Large intestine (tissue), 3 donors: ENCODE measurements around the gene DUS3L. TPM values are rescaled to one million over a fixed set of nuclear protein-coding genes. Genes with fewer than 3 reads are reported as not detected.

Experiments used
- DNase-seq, 2 donors: peaks; one replicate each; pipeline versions ENCODE4 v3.0.0 to v3.0.0-alpha.2; 2013
- H3K27ac ChIP-seq: one replicate; pipeline ENCODE4 v1.5.1; 2013; ENCODE audit warnings: low read length
- H3K27me3 ChIP-seq: 2 replicates; pipeline ENCODE4 v1.6.1; 2013; ENCODE audit warnings: low read length; ENCODE audit not compliant: control insufficient read depth, insufficient read depth
- H3K36me3 ChIP-seq: 2 replicates; pipeline ENCODE4 v1.6.1; 2013; ENCODE audit warnings: low read length; ENCODE audit not compliant: control insufficient read depth, insufficient read depth
- H3K4me1 ChIP-seq: one replicate; pipeline ENCODE4 v1.6.1; 2013; ENCODE audit warnings: low read length; ENCODE audit not compliant: control insufficient read depth, insufficient read depth
- H3K4me3 ChIP-seq: one replicate; pipeline ENCODE4 v1.5.1; 2013; ENCODE audit warnings: low read length
- H3K9me3 ChIP-seq: one replicate; pipeline ENCODE4 v1.6.1; 2013; ENCODE audit warnings: mild to moderate bottlenecking, low read depth, low read length, moderate library complexity; ENCODE audit not compliant: control insufficient read depth
- WGBS: methylation state at CpG from one replicate; pipeline ENCODE4 v1.1.5; 2013; ENCODE audit warnings: low lambda C conversion rate; ENCODE audit not compliant: insufficient coverage; 5-methylcytosine and 5-hydroxymethylcytosine counted together
- polyA plus RNA-seq: library from polyadenylated mRNA; unstranded; fragments of 120-200 nt; gene quantifications from one replicate; pipeline ENCODE4 v1.2.1, GENCODE V29; 2013

Gene DUS3L
- polyA plus RNA-seq, 1 donor: 34.6 TPM

DNA sequence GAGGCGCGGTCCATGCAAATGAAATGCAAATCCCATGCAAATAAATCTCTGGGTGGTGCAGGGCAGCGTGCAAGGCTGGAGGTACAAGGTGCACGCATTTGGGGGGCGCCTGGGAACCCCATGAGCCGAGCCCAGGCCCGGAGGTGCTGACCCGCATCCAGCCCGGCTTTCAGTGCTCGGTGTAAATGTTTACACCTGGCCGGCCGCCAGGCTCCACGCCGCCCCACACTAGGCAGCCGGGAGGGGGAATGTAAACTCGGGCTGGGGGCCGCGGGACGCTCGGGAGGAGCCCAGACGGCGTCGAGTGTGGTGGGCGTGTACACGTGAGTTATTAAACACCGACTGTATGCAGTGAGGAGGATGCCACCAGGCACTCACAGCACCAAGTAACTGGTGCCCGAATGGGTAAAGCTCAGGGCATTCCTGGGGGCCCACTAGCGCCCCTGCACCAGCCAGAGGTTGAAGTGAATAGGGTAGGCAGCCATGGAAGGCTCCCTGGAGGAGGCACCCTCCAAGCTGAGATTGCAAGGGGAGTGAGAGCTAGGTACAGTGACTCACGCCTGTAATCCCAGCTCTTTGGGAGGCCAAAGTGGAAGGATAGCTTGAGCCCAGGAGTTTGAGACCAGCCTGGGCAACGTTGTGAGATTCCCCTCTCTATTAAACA is 31.4 kb upstream of the DUS3L start:
- WGBS: 0% methylated on average over 1 of the region's 30 CpGs
- Histone ChIP-seq H3K9me3 (peaks cover 4% of the 10 kb centered on the region), H3K27me3 (no peaks in the 10 kb centered on the region), H3K4me1 (peaks cover 11% of the 10 kb centered on the region), H3K4me3 (no peak overlapping the region), H3K36me3 (no peaks in the 10 kb centered on the region), H3K27ac (no peak overlapping the region)
- DNase-seq: no peak

DNA sequence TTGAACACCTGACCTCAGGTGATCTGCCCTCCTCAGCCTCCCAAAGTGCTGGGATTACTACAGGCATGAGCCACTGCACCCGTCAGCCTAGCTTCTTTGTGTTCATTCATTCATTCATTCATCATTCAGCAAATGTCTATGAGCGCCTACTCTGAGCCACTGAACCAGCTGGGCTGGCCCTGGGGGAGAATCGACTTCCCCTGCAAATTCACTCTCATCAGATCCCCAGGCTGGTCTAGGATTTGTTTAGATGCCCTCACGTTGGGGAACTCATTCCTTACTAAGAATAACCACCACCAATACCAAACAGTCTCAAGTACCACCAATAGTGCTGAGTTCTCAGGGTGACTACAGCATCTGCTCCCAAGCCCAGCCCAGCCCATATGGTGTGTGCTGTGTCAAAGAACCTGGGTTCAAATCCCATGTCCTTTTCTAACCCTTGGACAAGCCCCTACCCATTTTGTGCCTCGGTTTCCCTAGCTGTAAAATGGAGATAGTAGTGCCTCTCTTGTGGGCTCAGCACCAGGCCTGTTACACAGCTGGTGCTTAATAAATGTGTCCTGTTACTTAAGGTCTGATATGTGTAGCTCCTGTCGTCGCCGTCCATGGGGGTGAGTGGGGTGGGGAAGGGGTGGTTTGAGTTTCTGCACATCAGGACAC is 30.7 kb upstream of the DUS3L start:
- peaks cover 4% of the 10 kb centered on the region for H3K4me1 ChIP-seq
- no peaks in the 10 kb centered on the region for H3K27me3 ChIP-seq
- no CpG with 5 or more reads among the region's 8 CpGs for WGBS
- no peak overlapping the region for H3K4me3 ChIP-seq
- H3K9me3 ChIP-seq: peaks cover 4% of the 10 kb centered on the region
- H3K27ac ChIP-seq: no peak overlapping the region
- no peaks in the 10 kb centered on the region for H3K36me3 ChIP-seq
- no peak for DNase-seq

DNA sequence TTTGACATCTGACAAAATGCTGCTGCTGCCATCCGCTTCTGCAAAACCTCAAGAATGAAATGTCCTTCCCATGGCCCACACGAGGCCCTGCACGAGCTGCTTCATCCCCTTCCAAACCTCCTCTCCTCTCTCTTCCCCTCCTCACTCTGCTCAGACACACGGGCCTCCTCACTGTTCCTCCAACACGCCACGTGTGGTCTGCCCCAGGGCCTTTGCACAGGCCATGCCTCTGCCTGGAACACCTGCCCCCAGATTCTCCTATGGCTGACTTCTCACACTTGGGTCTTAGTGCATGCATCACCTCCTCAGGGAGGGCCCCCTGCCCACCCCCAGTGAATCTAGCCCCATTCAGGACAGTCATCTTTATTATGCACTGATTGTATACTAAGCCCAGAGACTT is 29.8 kb upstream of the DUS3L start:
- WGBS: no CpG with 5 or more reads among the region's 6 CpGs
- H3K9me3 ChIP-seq: peaks cover 4% of the 10 kb centered on the region
- H3K36me3 ChIP-seq: no peaks in the 10 kb centered on the region
- DNase-seq: no peak
- no peaks in the 10 kb centered on the region for H3K27me3 ChIP-seq
- no peak overlapping the region for H3K27ac ChIP-seq
- no peaks in the 10 kb centered on the region for H3K4me1 ChIP-seq
- H3K4me3 ChIP-seq: no peak overlapping the region

DNA sequence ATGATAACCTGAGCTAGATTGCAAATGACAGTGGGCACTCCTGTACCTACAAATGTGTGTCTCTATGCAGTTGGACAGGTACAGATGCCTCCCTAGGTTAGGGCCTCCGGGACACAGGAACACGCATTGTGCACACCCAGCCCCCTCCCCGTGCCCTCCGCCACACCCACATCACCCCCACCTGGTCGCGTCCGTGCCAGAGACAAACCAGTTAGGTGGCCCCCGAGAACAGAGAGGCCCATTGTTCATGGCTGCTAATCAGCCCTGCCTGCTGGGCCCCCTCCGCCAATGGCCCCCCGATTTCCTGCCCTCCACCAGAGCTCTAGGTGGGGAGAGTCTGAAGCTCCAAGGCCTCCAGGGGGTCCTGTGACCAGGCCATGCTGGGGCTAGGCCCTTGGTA is 27.6 kb upstream of the DUS3L start:
- Histone ChIP-seq H3K27me3 (no peaks in the 10 kb centered on the region), H3K9me3 (no peaks in the 10 kb centered on the region), H3K4me1 (no peaks in the 10 kb centered on the region), H3K27ac (no peak overlapping the region), H3K4me3 (no peak overlapping the region), H3K36me3 (no peaks in the 10 kb centered on the region)
- WGBS: no CpG with 5 or more reads among the region's 10 CpGs
- no peak for DNase-seq

DNA sequence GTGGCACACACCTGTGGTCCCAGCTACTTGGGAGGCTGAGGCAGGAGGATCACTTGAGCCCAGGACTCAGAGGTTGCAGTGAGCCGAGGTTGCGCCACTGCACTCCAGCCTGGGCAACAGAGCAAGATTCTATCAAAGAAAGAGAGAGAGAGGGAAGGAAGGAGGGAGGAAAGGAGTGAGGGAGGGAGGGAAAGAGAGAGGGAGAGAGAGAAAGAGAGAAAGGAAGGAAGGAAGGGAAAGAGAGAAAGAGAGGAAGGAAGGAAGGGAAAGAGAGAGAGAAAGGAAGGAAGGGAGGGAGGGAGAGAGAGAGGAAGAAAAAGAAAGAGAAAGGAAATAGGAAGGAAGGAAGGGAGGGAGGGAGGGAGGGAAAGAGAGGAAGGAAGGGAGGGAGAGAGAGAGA is 26.3 kb upstream of the DUS3L start:
- Histone ChIP-seq H3K27ac (no peak overlapping the region), H3K9me3 (no peaks in the 10 kb centered on the region), H3K4me3 (no peak overlapping the region), H3K4me1 (no peaks in the 10 kb centered on the region), H3K27me3 (no peaks in the 10 kb centered on the region), H3K36me3 (no peaks in the 10 kb centered on the region)
- no peak for DNase-seq
- WGBS: no CpG with 5 or more reads among the region's 2 CpGs

DNA sequence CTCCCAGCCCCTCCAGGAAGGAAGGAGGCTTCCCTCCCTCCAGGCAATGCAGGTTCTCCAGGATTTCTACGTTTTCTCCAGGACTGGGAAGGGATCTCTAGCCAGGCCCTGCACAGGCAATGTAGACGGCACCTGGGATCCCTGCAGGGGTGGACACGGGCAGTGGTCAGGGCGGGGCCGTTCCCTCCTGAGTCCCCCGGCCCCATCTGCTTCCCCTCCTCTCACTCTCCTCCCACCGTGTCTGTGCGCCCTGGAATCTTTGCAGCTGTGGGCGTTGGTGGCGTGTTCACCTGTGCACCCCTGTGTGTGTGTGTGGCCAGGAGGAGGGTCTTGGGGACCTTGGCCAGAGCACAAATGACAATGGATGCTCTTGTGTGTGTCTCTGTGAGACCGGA is 23.9 kb upstream of the DUS3L start:
- Histone ChIP-seq H3K27ac (no peak overlapping the region), H3K27me3 (no peaks in the 10 kb centered on the region), H3K4me1 (no peaks in the 10 kb centered on the region), H3K36me3 (no peaks in the 10 kb centered on the region), H3K4me3 (no peak overlapping the region), H3K9me3 (no peaks in the 10 kb centered on the region)
- no peak for DNase-seq
- WGBS: no CpG with 5 or more reads among the region's 11 CpGs

DNA sequence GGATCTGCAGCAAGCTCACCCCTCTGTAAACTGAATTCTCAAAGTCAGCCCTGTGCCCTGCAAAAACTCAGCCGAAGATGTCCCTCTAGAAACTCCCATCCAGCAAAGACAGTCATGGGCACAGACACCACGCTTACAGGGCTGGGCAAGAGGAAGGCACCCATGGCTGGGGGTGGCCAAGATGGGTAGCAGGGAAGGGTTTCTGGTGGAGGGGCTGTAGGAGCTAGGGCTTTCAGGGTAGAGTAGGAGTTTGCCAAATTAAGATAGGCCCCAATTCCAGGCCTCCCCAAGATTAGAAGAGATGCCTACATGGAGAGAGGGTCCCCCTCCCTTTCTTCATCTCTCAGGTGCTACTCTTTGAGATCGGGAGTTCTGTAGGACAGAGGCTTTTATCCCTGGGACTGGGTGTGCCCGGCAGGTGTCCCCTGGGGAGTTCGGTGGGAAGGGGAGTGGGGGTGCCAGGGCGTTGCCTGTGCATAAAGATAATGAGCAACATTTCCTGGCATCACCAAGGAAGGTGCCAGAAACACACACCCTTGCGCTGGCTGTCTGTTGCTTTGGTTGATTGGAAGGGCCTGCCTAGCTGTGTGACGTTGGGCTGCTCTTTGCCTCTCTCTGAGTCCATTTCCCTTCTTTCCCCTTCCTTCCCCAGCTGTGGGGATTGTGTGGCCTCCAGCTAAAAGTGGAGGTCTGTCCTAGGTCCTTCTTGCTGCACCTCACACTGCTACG is 23.3 kb upstream of the DUS3L start:
- H3K9me3 ChIP-seq: no peaks in the 10 kb centered on the region
- no peaks in the 10 kb centered on the region for H3K4me1 ChIP-seq
- no CpG with 5 or more reads among the region's 9 CpGs for whole genome bisulfite sequencing
- no peaks in the 10 kb centered on the region for H3K36me3 ChIP-seq
- H3K4me3 ChIP-seq: no peak overlapping the region
- H3K27ac ChIP-seq: no peak overlapping the region
- no peaks in the 10 kb centered on the region for H3K27me3 ChIP-seq
- DNase-seq: no peak

DNA sequence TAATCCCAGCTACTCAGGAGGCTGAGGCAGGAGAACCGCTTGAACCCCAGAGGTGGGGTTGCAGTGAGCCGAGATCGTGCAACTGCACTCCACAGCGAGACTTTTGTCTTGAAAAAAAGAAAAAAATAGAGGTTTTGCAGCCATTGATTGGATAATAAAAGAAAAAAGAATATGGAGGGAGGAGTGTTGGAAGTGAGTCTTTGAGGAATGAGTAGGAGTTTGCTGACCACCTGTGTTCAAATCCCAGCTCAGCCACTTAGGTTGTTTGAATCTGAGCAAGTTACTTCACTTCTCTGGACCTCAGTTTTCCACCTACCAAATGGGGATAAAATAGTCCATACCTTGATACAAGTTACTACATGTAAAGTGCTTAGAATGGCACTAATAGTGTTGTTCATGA is 20.2 kb upstream of the DUS3L start:
- Histone ChIP-seq H3K9me3 (no peaks in the 10 kb centered on the region), H3K4me3 (no peak overlapping the region), H3K27ac (no peak overlapping the region), H3K4me1 (no peaks in the 10 kb centered on the region), H3K36me3 (no peaks in the 10 kb centered on the region), H3K27me3 (peaks cover 1% of the 10 kb centered on the region)
- DNase-seq: no peak
- WGBS: no CpG with 5 or more reads among the region's 4 CpGs

DNA sequence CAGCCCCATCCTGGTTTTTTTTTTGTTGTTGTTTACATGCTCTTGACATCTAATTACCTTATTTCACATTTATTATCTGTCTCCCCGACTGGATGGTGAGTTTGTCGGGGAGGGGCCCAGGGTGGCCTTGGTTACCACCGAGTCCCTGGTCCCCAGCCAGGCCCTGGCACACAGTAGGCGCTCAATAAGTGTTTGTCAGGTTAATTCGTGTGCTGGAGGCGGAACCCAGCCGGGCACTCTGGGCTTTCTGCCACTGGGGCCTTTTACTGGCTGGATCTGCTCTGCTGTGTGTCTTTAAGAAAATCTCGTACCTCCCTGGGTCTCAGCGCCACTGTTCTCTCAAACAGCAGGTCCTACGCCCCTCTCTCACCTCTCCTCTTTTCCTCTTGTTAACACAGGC is 18.5 kb upstream of the DUS3L start:
- 80% methylated on average over 2 of the region's 10 CpGs for WGBS
- DNase-seq: no peak
- H3K36me3 ChIP-seq: no peaks in the 10 kb centered on the region
- no peaks in the 10 kb centered on the region for H3K9me3 ChIP-seq
- H3K27me3 ChIP-seq: peaks cover 12% of the 10 kb centered on the region
- H3K4me1 ChIP-seq: peaks cover 2% of the 10 kb centered on the region
- no peak overlapping the region for H3K4me3 ChIP-seq
- no peak overlapping the region for H3K27ac ChIP-seq

DNA sequence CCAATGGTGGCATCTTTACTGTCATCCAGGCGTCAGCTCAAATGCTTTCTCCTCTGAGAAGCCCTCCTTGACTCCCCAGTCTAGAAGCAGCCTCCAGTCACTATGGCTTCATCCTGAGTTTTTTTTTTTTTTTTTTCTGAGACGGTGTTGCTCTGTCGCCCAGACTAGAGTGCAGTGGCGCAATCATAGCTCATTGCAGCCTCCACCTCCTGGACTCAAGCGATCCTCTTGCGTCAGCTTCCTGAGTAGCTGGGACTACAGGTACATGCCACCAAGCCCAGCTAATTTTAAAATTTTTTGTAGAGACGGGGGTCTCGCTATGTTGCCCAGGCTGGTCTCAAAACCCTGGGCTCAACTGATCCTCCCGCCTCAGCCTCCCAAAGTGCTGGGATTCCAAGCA is 18.1 kb upstream of the DUS3L start:
- H3K4me1 ChIP-seq: peaks cover 4% of the 10 kb centered on the region
- WGBS: no CpG with 5 or more reads among the region's 9 CpGs
- no peaks in the 10 kb centered on the region for H3K36me3 ChIP-seq
- DNase-seq: no peak
- no peak overlapping the region for H3K4me3 ChIP-seq
- H3K9me3 ChIP-seq: no peaks in the 10 kb centered on the region
- H3K27ac ChIP-seq: no peak overlapping the region
- H3K27me3 ChIP-seq: peaks cover 16% of the 10 kb centered on the region
